ENCODE results near the gene MCUB.

- TF ChIP-seq YY1 (IDR thresholded peaks at IDR 0.05; ENCODE audit: insufficient read depth, insufficient read length) (no peak), SUZ12 (IDR thresholded peaks at IDR 0.05; ENCODE audit: extremely low read depth, insufficient read depth, insufficient read length) (no peak)
Measured at GRCh38 chr4:109554971-109555370, 5.1 kb upstream of the MCUB start.
